DND-41 (cell line): Measurements from ENCODE around the gene MAN2A2.

Experiments used
- ATAC-seq: fragments of 200-7000 bp; cut with Tn5 transposase; 3 replicates; pipeline ENCODE4 v1.9.1; 2021; ENCODE audit warnings: low read depth; ENCODE audit not compliant: insufficient read depth
- DNase-seq: peaks from one replicate; pipeline ENCODE4 v3.0.0-alpha.2; 2020
- H2AFZ ChIP-seq: 2 replicates; pipeline ENCODE4 v1.6.0; 2012; ENCODE audit warnings: low read depth, low read length
- H3K27ac ChIP-seq: 2 replicates; pipeline ENCODE4 v1.5.1; 2012; ENCODE audit warnings: low read length, inconsistent platforms
- H3K27me3 ChIP-seq: fragments of 200-600 bp; sonication (generic); 2 replicates; pipeline ENCODE4 v1.6.0; 2012; ENCODE audit warnings: low read length, mild to moderate bottlenecking, inconsistent platforms; ENCODE audit not compliant: insufficient read depth, poor library complexity
- H3K36me3 ChIP-seq: 2 replicates; pipeline ENCODE4 v1.5.1; 2012; ENCODE audit warnings: low read length, inconsistent platforms; ENCODE audit not compliant: insufficient read depth
- H3K4me1 ChIP-seq: 2 replicates; pipeline ENCODE4 v1.5.1; 2012; ENCODE audit warnings: mild to moderate bottlenecking, low read length; ENCODE audit not compliant: insufficient read depth
- H3K4me2 ChIP-seq: 2 replicates; pipeline ENCODE4 v1.6.0; 2012; ENCODE audit warnings: mild to moderate bottlenecking, moderate library complexity, low read length, inconsistent platforms; ENCODE audit not compliant: insufficient read depth
- H3K4me3 ChIP-seq, 2 experiments: fragments of 200-600 bp in 1 of 2; shearing (Covaris generic) in 1 of 2; 2 replicates each; pipeline ENCODE4 v1.5.1; 2012 to 2016; ENCODE audit warnings: inconsistent platforms in 2 of 2, low read length in 2 of 2, mild to moderate bottlenecking in 2 of 2, low read depth in 1 of 2, moderate library complexity in 1 of 2
- H3K79me2 ChIP-seq: 2 replicates; pipeline ENCODE4 v1.6.0; 2012; ENCODE audit warnings: low read length, inconsistent platforms; ENCODE audit not compliant: insufficient read depth
- H3K9ac ChIP-seq: 2 replicates; pipeline ENCODE4 v1.6.0; 2012; ENCODE audit warnings: low read depth, mild to moderate bottlenecking, inconsistent platforms, low read length, moderate library complexity
- H3K9me3 ChIP-seq: 2 replicates; pipeline ENCODE4 v1.5.1; 2012; ENCODE audit warnings: low read length, moderate library complexity, mild to moderate bottlenecking, inconsistent platforms; ENCODE audit not compliant: insufficient read depth, severe bottlenecking
- H4K20me1 ChIP-seq: 2 replicates; pipeline ENCODE4 v1.6.0; 2012; ENCODE audit warnings: low read length; ENCODE audit not compliant: insufficient read depth
- CTCF ChIP-seq: IDR thresholded peaks from 2 replicates; pipeline ENCODE4 v1.5.1; 2012; ENCODE audit warnings: borderline replicate concordance, low read length, moderate library complexity, mild to moderate bottlenecking; ENCODE audit not compliant: poor library complexity, severe bottlenecking; ENCODE audit errors: extremely low read depth
- EZH2 ChIP-seq: IDR thresholded peaks from 3 replicates; pipeline ENCODE4 v1.6.1; 2012; ENCODE audit warnings: borderline replicate concordance, low read depth, mild to moderate bottlenecking, moderate library complexity, low read length, inconsistent platforms; ENCODE audit not compliant: severe bottlenecking

MAN2A2 gene

GRCh38 chr15:90915216-90915807 lies 12.2 kb downstream of the MAN2A2 start:
- Histone ChIP-seq H3K4me2 (no peak overlapping the region), H2AFZ (no peak overlapping the region), H3K27me3 (no peaks in the 10 kb centered on the region), H3K36me3 (peaks cover 97% of the 10 kb centered on the region), H3K4me3 (no peak overlapping the region), H3K4me1 (no peaks in the 10 kb centered on the region), H3K27ac (no peak overlapping the region), H3K79me2 (no peaks in the 10 kb centered on the region), H4K20me1 (0 out of 2 replicates have a peak, but pooled peaks cover 7% of the 10 kb centered on the region), H3K9ac (no peak overlapping the region), H3K9me3 (no peaks in the 10 kb centered on the region)
- TF ChIP-seq EZH2 (no peak), CTCF (no peak)
- DNase-seq: no peak
- ATAC-seq: 0 out of 3 replicates have a peak, but pooled peaks have one; percentile 42

- H4K20me1 ChIP-seq: 0 out of 2 replicates have a peak, but pooled peaks cover 4% of the 10 kb centered on the region
- no peak overlapping the region for H3K27ac ChIP-seq
- no peak overlapping the region for H3K9ac ChIP-seq
- H3K4me2 ChIP-seq: no peak overlapping the region
- no peaks in the 10 kb centered on the region for H3K27me3 ChIP-seq
- DNase-seq: no peak
- H3K4me3 ChIP-seq: no peak overlapping the region
- no peaks in the 10 kb centered on the region for H3K9me3 ChIP-seq
- H3K36me3 ChIP-seq: peaks cover 96% of the 10 kb centered on the region
- ATAC-seq: no peak
- TF ChIP-seq CTCF: no peak
- no peak for TF ChIP-seq EZH2
- H2AFZ ChIP-seq: no peak overlapping the region
- no peaks in the 10 kb centered on the region for H3K4me1 ChIP-seq
- H3K79me2 ChIP-seq: no peaks in the 10 kb centered on the region
These were observed 12.8 kb downstream of the MAN2A2 start for GRCh38 chr15:90915808-90916440.

- no peak overlapping the region for H2AFZ ChIP-seq
- H3K9me3 ChIP-seq: no peaks in the 10 kb centered on the region
- peaks cover 95% of the 10 kb centered on the region for H3K36me3 ChIP-seq
- no peaks in the 10 kb centered on the region for H3K79me2 ChIP-seq
- H3K4me3 ChIP-seq: no peak overlapping the region
- TF ChIP-seq EZH2 (no peak), CTCF (no peak)
- H3K27ac ChIP-seq: no peak overlapping the region
- H4K20me1 ChIP-seq: no peaks in the 10 kb centered on the region
- no peak overlapping the region for H3K9ac ChIP-seq
- no peak overlapping the region for H3K4me2 ChIP-seq
- DNase-seq (no peak), ATAC-seq (no peak)
- H3K4me1 ChIP-seq: no peaks in the 10 kb centered on the region
- H3K27me3 ChIP-seq: no peaks in the 10 kb centered on the region
These were observed 13.4 kb downstream of the MAN2A2 start for GRCh38 chr15:90916461-90916860.
